DOHH2 (cell line): Measurements from ENCODE around the gene ADAMTS2.

Experiments
- H3F3A ChIP-seq: fragments of 200-600 bp; sonication (generic), shearing (Covaris generic); 2 replicates; pipeline ENCODE4 v1.6.0; 2016; ENCODE audit warnings: antibody characterized with exemption, mild to moderate bottlenecking; ENCODE audit not compliant: control insufficient read depth, insufficient read depth
- H3K27ac ChIP-seq: fragments of 200-600 bp; sonication (generic); 2 replicates; pipeline ENCODE4 v1.5.1; 2014; ENCODE audit warnings: low read depth, mild to moderate bottlenecking, low read length, moderate library complexity
- H3K27me3 ChIP-seq: fragments of 200-600 bp; sonication (generic); 2 replicates; pipeline ENCODE4 v1.6.1; 2014; ENCODE audit warnings: mild to moderate bottlenecking, low read length, mixed read lengths; ENCODE audit not compliant: control insufficient read depth
- H3K36me3 ChIP-seq: fragments of 200-600 bp; sonication (generic); 2 replicates; pipeline ENCODE4 v1.6.1; 2014; ENCODE audit warnings: mild to moderate bottlenecking, low read length, moderate library complexity, mixed read lengths; ENCODE audit not compliant: control insufficient read depth
- H3K4me1 ChIP-seq: fragments of 200-600 bp; sonication (generic); 2 replicates; pipeline ENCODE4 v1.6.1; 2014; ENCODE audit warnings: mild to moderate bottlenecking, low read length, mixed read lengths; ENCODE audit not compliant: control insufficient read depth
- H3K4me2 ChIP-seq: fragments of 200-600 bp; sonication (generic); 2 replicates; pipeline ENCODE4 v1.6.0; 2014; ENCODE audit warnings: mild to moderate bottlenecking, low read length, moderate library complexity
- H3K4me3 ChIP-seq: fragments of 200-600 bp; sonication (generic); 2 replicates; pipeline ENCODE4 v1.5.1; 2014; ENCODE audit warnings: mild to moderate bottlenecking, low read length, mixed read lengths
- H3K79me2 ChIP-seq: fragments of 200-600 bp; sonication (generic); 2 replicates; pipeline ENCODE4 v1.6.1; 2014; ENCODE audit warnings: mild to moderate bottlenecking, low read length, mixed read lengths; ENCODE audit not compliant: control insufficient read depth
- H3K9me2 ChIP-seq: fragments of 200-600 bp; sonication (generic); replicated peaks from 2 replicates; pipeline ENCODE4 v1.6.1; 2014; ENCODE audit warnings: mild to moderate bottlenecking, low read length, mixed read lengths; ENCODE audit not compliant: control insufficient read depth
- H3K9me3 ChIP-seq: fragments of 200-600 bp; sonication (generic); 2 replicates; pipeline ENCODE4 v1.6.1; 2014; ENCODE audit warnings: antibody characterized with exemption, low read length, mixed read lengths; ENCODE audit not compliant: control insufficient read depth, insufficient read depth
- H4K20me1 ChIP-seq: fragments of 200-600 bp; sonication (generic); 2 replicates; pipeline ENCODE4 v1.6.0; 2014; ENCODE audit warnings: low read depth, mild to moderate bottlenecking, antibody characterized with exemption, low read length, moderate library complexity; ENCODE audit not compliant: control insufficient read depth, insufficient read depth
- CTCF ChIP-seq: fragments of 200-600 bp; sonication (generic); IDR thresholded peaks from one replicate; pipeline ENCODE4 v1.5.1; 2014; ENCODE audit warnings: antibody characterized with exemption, mild to moderate bottlenecking, low read depth, low read length; ENCODE audit not compliant: poor library complexity, severe bottlenecking
- EZH2phosphoT487 ChIP-seq: fragments of 200-600 bp; sonication (generic); IDR thresholded peaks from 2 replicates; pipeline ENCODE4 v1.6.1; 2017; ENCODE audit warnings: borderline replicate concordance, mild to moderate bottlenecking, antibody characterized with exemption, low read length, moderate library complexity, mixed read lengths

ADAMTS2 gene

GRCh38 chr5:179228341-179229121 is 116.7 kb downstream of the ADAMTS2 start:
- Histone ChIP-seq H3F3A (no peaks in the 10 kb centered on the region), H3K4me1 (no peaks in the 10 kb centered on the region), H3K9me3 (no peaks in the 10 kb centered on the region), H3K27me3 (no peaks in the 10 kb centered on the region), H3K9me2 (no peaks in the 10 kb centered on the region), H3K4me3 (no peak overlapping the region), H3K4me2 (no peak overlapping the region), H3K27ac (no peak overlapping the region), H3K36me3 (no peaks in the 10 kb centered on the region), H3K79me2 (no peaks in the 10 kb centered on the region), H4K20me1 (no peaks in the 10 kb centered on the region)
- TF ChIP-seq EZH2phosphoT487, result no peak
- TF ChIP-seq CTCF, result no peak

GRCh38 chr5:179227580-179228311 is 117.5 kb downstream of the ADAMTS2 start:
- Histone ChIP-seq H3F3A (no peaks in the 10 kb centered on the region), H3K27ac (no peak overlapping the region), H3K27me3 (no peaks in the 10 kb centered on the region), H3K9me2 (no peaks in the 10 kb centered on the region), H3K4me2 (no peak overlapping the region), H4K20me1 (no peaks in the 10 kb centered on the region), H3K4me1 (no peaks in the 10 kb centered on the region), H3K79me2 (no peaks in the 10 kb centered on the region), H3K9me3 (peaks cover 2% of the 10 kb centered on the region; the same call in 1 of the 2 replicates), H3K36me3 (no peaks in the 10 kb centered on the region), H3K4me3 (no peak overlapping the region)
- TF ChIP-seq CTCF, result no peak
- TF ChIP-seq EZH2phosphoT487, result no peak

- TF ChIP-seq EZH2phosphoT487 (no peak), CTCF (no peak)
- Histone ChIP-seq H3K9me2 (no peaks in the 10 kb centered on the region), H3F3A (no peaks in the 10 kb centered on the region), H3K4me1 (no peaks in the 10 kb centered on the region), H3K4me2 (no peak overlapping the region), H3K27me3 (no peaks in the 10 kb centered on the region), H3K36me3 (no peaks in the 10 kb centered on the region), H3K4me3 (no peak overlapping the region), H3K79me2 (no peaks in the 10 kb centered on the region), H3K9me3 (peaks cover 2% of the 10 kb centered on the region; the same call in 1 of the 2 replicates), H3K27ac (no peak overlapping the region), H4K20me1 (no peaks in the 10 kb centered on the region)
Measured at GRCh38 chr5:179227229-179227579, 118.1 kb downstream of the ADAMTS2 start.
